ENCODE data around the gene LSM3. TPM values are rescaled to one million over a fixed set of nuclear protein-coding genes. Genes with fewer than 3 reads are reported as not detected.

LSM3 gene
- total RNA-seq, 8 experiments from 2014 or later = 15.5 to 24.5 (median 19.5) TPM

- WGBS, 10 experiments = 89 to 100% (median 97%) methylated on average over 1 to 5 of the region's 5 CpGs; no CpG with 5 or more reads in 1 of the 10 experiments
- ATAC-seq (replicated peaks in 6 of 8) = no peak
- Histone ChIP-seq H3K27ac (no peak overlapping the region), H3K4me3 (no peak overlapping the region), H3K4me1 (replicated peaks in 1 of 2) (peaks cover 6 to 11% of the 10 kb centered on the region in 2 donors)
- in situ Hi-C loops (cut with MboI; ENCODE audit: low pct_unique_long_range_greater_than_20kb in 2 of 9, low sequenced_read_pairs in 9 of 9, unreplicated experiment in 9 of 9) = no loop called here
These were observed 6.1 kb upstream of the LSM3 start for GRCh38 chr3:14172496-14172895.

- no peak for ATAC-seq (replicated peaks in 6 of 8)
- Histone ChIP-seq H3K4me3 (no peak overlapping the region), H3K4me1 (replicated peaks in 1 of 2) (peaks cover 8 to 15% of the 10 kb centered on the region in 2 donors), H3K27ac (no peak overlapping the region)
- WGBS, 10 experiments = 43 to 100% (median 69%) methylated on average over 1 to 2 of the region's 2 CpGs
- in situ Hi-C loops (cut with MboI; ENCODE audit: low pct_unique_long_range_greater_than_20kb in 2 of 9, low sequenced_read_pairs in 9 of 9, unreplicated experiment in 9 of 9) = no loop called here
These were observed 4.1 kb upstream of the LSM3 start for GRCh38 chr3:14174483-14174882.

DNA sequence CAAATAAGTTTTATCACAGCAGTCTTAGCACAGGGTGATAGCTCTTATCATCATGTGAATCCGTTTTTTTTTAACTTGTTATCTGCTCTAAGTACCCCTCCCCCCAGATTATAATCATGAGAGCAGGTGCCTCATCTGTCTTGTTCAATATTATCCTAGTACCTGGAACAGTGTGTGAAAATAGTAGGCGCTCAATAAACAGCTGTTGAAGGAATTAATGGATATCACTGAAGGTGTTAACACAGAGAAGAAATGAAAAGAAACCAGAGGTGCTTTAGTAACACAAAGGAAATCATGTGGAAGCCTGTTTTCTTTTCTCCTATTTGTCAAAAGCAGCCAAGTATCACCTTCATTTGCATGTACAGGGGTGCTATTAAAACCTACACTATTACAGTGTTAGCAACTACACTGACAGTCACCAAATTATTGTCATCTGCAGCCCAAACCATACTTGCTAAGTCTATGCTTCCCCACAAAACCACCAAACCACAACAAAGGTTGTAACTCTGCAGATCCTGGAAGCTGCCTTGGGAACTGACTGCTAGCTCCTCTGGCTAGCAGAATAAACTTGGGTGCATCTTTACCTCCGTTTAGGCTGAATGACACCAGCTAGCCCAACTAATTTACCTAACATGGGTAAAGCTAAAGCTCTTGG lies 3.1 kb upstream of the LSM3 start:
- Histone ChIP-seq H3K4me3 (no peak overlapping the region), H3K4me1 (replicated peaks in 1 of 2) (peaks cover 9 to 20% of the 10 kb centered on the region in 2 donors), H3K27ac (no peak overlapping the region)
- in situ Hi-C loops (cut with MboI; ENCODE audit: low pct_unique_long_range_greater_than_20kb in 2 of 9, low sequenced_read_pairs in 9 of 9, unreplicated experiment in 9 of 9) = no loop called here
- no peak for ATAC-seq (replicated peaks in 6 of 8)
- 55 to 88% (median 75%) methylated on average over 2 to 3 of the region's 3 CpGs; no CpG with 5 or more reads in 1 of the 10 experiments for WGBS, 10 experiments

- Histone ChIP-seq H3K27ac (peak overlapping the region; percentile 88 to 93), H3K4me3 (peak overlapping the region; percentile 57 to 79 (median 70)), H3K4me1 (replicated peaks in 1 of 2) (peaks cover 9 to 20% of the 10 kb centered on the region in 2 donors)
- WGBS, 10 experiments = 0 to 30% (median 3%) methylated on average over 1 to 10 of the region's 10 CpGs; no CpG with 5 or more reads in 1 of the 10 experiments
- ATAC-seq (replicated peaks in 6 of 8) = peak in 7 of 8 experiments; percentile 8 to 43 (median 28)
- in situ Hi-C loops (cut with MboI; ENCODE audit: low pct_unique_long_range_greater_than_20kb in 2 of 9, low sequenced_read_pairs in 9 of 9, unreplicated experiment in 9 of 9) = no loop called here
These were observed 904 bp upstream of the LSM3 start for GRCh38 chr3:14177580-14178246.

DNA sequence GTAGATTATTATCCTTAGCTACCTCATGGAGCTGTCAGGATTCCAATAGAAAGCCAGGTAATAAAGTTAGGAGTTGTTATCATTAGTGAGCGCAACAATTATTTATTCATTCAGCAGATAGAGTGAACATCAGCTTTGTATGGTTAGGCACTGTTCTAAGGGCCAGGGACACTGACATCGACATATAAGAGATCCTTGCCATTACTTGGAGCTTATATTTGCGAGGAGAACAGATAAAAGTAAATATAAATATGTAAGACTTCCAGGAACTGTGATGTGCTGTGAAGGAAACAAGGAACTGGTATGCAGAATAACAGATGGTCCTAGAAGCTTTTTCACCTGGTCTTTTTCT lies 473 bp downstream of the LSM3 start:
- ATAC-seq (replicated peaks in 6 of 8) = no peak
- peak overlapping the region; percentile 78 to 87 for H3K27ac ChIP-seq
- WGBS, 10 experiments = 0 to 7% (median 4%) methylated on average over 1 to 3 of the region's 3 CpGs; no CpG with 5 or more reads in 1 of the 10 experiments
- in situ Hi-C loops (cut with MboI; ENCODE audit: low pct_unique_long_range_greater_than_20kb in 2 of 9, low sequenced_read_pairs in 9 of 9, unreplicated experiment in 9 of 9) = no loop called here
- peaks cover 9 to 20% of the 10 kb centered on the region in 2 donors for H3K4me1 ChIP-seq (replicated peaks in 1 of 2)
- peak overlapping the region; percentile 57 to 79 (median 70) for H3K4me3 ChIP-seq

DNA sequence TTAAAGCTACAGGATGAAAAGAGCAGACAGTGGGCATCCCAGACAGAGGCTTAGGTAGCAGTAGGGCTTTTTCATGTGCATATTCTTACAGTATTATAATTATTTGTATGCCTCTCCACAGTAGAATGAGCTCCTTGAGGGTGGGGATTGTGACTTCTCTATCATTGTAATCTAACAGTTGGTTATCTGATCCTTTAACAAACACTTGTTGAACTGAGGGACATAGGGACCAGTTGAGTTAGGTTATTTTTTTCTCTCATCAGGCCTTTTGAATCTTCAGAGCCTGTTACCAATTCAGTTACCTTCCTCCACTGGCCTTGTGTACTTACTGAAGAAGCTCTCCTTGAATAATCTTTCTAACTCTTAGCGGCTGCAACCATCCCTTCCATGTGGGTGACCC lies 1.2 kb downstream of the LSM3 start:
- in situ Hi-C loops (cut with MboI; ENCODE audit: low pct_unique_long_range_greater_than_20kb in 2 of 9, low sequenced_read_pairs in 9 of 9, unreplicated experiment in 9 of 9) = no loop called here
- H3K27ac ChIP-seq = no peak overlapping the region
- H3K4me1 ChIP-seq (replicated peaks in 1 of 2) = peaks cover 9 to 18% of the 10 kb centered on the region in 2 donors
- H3K4me3 ChIP-seq = peak overlapping the region; percentile 57 to 79 (median 70)
- ATAC-seq (replicated peaks in 6 of 8) = no peak
- WGBS, 10 experiments = 50 to 100% (median 93%) methylated on average over 1 of the region's 1 CpG; no CpG with 5 or more reads in 4 of the 10 experiments

GRCh38 chr3:14181253-14181652 lies 2.6 kb downstream of the LSM3 start:
- Histone ChIP-seq H3K27ac (no peak overlapping the region), H3K4me1 (replicated peaks in 1 of 2) (peaks cover 9 to 18% of the 10 kb centered on the region in 2 donors), H3K4me3 (no peak overlapping the region)
- no peak for ATAC-seq (replicated peaks in 6 of 8)
- in situ Hi-C loops (cut with MboI; ENCODE audit: low pct_unique_long_range_greater_than_20kb in 2 of 9, low sequenced_read_pairs in 9 of 9, unreplicated experiment in 9 of 9) = no loop called here
- 80 to 100% (median 96%) methylated on average over 1 to 3 of the region's 3 CpGs; no CpG with 5 or more reads in 1 of the 10 experiments for WGBS, 10 experiments

DNA sequence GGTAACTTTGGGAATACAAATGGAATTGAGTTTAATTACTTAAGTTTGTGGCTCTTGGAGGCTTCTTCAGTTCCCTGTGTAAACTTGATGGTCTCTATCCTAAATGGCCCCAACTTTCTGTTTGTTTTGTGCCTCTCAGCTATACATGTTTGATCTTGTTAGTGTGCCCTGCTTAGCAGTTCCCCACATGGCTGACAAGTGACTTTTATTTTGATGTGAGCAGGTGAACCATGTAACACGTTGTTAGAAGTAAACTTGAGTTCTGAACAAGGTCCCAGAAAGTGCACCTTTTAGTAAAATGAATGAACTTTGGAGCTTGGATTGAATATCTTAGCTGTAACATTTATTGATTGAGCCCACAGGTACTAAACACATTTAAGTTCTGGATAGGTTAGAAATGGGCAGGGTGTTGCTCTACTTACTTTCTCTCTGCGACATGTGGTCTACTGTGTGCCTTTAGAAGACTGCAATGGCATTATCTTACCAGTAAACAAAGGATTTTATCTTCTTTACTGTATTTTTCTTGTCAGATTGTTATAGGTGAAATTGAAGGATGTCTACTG lies 4.5 kb downstream of the LSM3 start:
- in situ Hi-C loops (cut with MboI; ENCODE audit: low pct_unique_long_range_greater_than_20kb in 2 of 9, low sequenced_read_pairs in 9 of 9, unreplicated experiment in 9 of 9) = no loop called here
- Histone ChIP-seq H3K4me3 (no peak overlapping the region), H3K4me1 (replicated peaks in 1 of 2) (peaks cover 2 to 8% of the 10 kb centered on the region in 2 donors), H3K27ac (no peak overlapping the region)
- WGBS, 10 experiments = 40 to 100% (median 70%) methylated on average over 1 to 2 of the region's 2 CpGs; no CpG with 5 or more reads in 2 of the 10 experiments
- ATAC-seq (replicated peaks in 6 of 8) = no peak

DNA sequence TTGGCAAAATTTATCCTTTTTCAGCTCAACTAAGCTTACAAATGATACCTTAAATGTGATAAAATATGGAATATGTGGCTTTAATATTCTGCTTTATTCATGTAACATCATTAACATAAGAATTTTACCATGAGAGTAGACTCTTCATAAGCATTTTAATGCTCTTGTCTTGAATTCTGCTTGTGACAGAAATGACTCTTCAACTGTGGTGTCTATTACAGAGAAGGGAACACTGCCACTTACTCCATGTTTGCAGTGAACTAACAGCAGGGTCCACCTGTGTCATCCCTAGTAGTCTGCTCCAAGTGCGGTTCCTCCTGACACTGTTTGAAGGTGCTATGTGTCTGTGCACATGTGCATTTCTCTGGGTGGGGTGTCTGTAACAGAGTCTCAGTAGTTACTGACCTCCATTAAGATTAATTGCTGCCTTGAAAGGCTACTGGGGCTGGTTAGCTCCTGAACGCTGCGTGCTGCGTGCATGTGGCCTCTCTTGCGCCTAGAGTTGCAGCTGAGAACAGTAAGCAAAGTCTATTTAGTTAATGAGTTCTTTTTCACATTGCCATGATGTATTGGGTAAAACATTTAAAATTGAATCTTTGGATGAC lies 8.3 kb downstream of the LSM3 start:
- no peak overlapping the region for H3K4me3 ChIP-seq
- 39 to 100% (median 81%) methylated on average over 4 to 5 of the region's 5 CpGs; no CpG with 5 or more reads in 2 of the 10 experiments for WGBS, 10 experiments
- no peak overlapping the region for H3K27ac ChIP-seq
- H3K4me1 ChIP-seq (replicated peaks in 1 of 2) = no peaks in the 10 kb centered on the region
- in situ Hi-C loops (cut with MboI; ENCODE audit: low pct_unique_long_range_greater_than_20kb in 2 of 9, low sequenced_read_pairs in 9 of 9, unreplicated experiment in 9 of 9) = no loop called here
- peak; percentile 40 to 84 (median 76) for ATAC-seq (replicated peaks in 6 of 8)

DNA sequence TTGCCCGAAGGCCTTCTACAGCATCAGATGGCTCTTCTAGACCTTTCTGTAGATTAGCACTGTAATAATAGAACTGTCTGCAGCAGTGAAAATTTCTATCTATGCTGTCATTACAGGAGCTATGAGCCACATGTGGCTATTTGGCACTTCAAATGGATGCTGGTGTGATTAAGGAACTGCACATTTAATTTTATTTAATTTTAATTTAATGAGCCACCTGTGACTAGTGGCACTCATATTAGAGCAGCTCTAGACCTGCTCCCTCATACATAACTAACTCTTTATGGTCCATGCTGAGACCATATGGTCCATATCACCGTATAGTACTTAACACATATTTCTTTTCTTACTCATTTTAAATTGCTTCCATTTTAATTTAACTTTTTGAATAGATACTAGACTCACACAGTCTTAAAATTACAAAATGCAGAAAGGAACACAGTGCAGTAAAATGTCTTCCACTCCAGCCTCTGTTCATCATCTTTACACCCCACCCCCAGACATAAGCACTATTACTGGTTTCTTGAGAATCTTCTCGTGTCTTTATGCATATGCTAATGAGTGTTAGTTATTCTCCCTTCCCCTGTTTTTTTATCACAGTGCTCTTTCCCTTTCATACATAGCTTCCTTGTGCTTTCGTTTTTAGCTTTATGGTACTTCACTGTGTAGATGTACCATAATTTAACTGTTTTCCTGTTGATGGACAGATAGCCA lies 9.6 kb downstream of the LSM3 start:
- ATAC-seq (replicated peaks in 6 of 8) = peak in 3 of 8 experiments; percentile 83 to 88 (median 87)
- H3K4me3 ChIP-seq = no peak overlapping the region
- no peak overlapping the region for H3K27ac ChIP-seq
- no peaks in the 10 kb centered on the region for H3K4me1 ChIP-seq (replicated peaks in 1 of 2)
- in situ Hi-C loops (cut with MboI; ENCODE audit: low pct_unique_long_range_greater_than_20kb in 2 of 9, low sequenced_read_pairs in 9 of 9, unreplicated experiment in 9 of 9) = no loop called here
- WGBS, 10 experiments = 25 to 100% (median 63%) methylated on average over 1 to 4 of the region's 4 CpGs

DNA sequence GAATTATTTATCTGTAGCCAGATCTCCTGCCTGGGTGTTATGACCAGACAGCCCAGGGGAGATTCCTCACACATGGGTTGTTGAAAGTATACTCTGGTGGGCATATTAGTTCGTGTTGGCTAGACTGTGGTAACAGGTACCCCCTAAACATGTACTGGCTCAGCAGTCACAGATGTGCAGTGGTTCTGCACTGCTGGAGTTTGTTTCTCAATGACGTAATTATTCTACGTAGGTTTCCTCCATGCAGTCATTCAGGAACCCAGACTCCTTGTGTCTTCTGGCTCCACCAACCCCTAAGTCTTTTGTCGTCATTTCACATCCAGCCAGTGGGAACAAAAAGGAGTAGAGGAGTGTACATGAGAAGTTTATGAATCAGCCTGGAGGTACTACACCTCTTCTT lies 16.2 kb downstream of the LSM3 start:
- 80 to 100% (median 94%) methylated on average over 1 to 3 of the region's 4 CpGs; no CpG with 5 or more reads in 5 of the 10 experiments for WGBS, 10 experiments
- no peak overlapping the region for H3K4me3 ChIP-seq
- in situ Hi-C loops (cut with MboI; ENCODE audit: low pct_unique_long_range_greater_than_20kb in 2 of 9, low sequenced_read_pairs in 9 of 9, unreplicated experiment in 9 of 9) = no loop called here
- ATAC-seq (replicated peaks in 6 of 8) = no peak
- H3K4me1 ChIP-seq (replicated peaks in 1 of 2) = no peaks in the 10 kb centered on the region
- no peak overlapping the region for H3K27ac ChIP-seq

- Histone ChIP-seq H3K27ac (no peak overlapping the region), H3K4me3 (no peak overlapping the region), H3K4me1 (replicated peaks in 1 of 2) (peaks cover 2 to 5% of the 10 kb centered on the region in 2 donors)
- no peak for ATAC-seq (replicated peaks in 6 of 8)
- in situ Hi-C loops (cut with MboI; ENCODE audit: low pct_unique_long_range_greater_than_20kb in 2 of 9, low sequenced_read_pairs in 9 of 9, unreplicated experiment in 9 of 9) = loop anchor here in 2 of 9 experiments (5.0 to 10.0 kb wide), 2 partner anchors 265 to 268 kb away; no protein-coding TSS in a partner anchor
- 89 to 100% (median 100%) methylated on average over 1 to 4 of the region's 4 CpGs; no CpG with 5 or more reads in 6 of the 10 experiments for WGBS, 10 experiments
These were observed 21.0 kb downstream of the LSM3 start for GRCh38 chr3:14199641-14200040.
